HUDEP-2 (cell line): ENCODE results near the gene PMEPA1.
"Not testable (repeated sequence)": the region's sequence is repeated elsewhere in the genome, so short reads cannot be mapped to it uniquely, and the experiment has no call there.

Experiments
- DNase-seq, 76 experiments: peaks; one replicate each; lab custom pipeline; 2025; ENCODE audit not compliant: unreplicated experiment in 76 of 76; lab: John Stamatoyannopoulos, UW

The PMEPA1 gene

GRCh38 chr20:57628962-57629308 is 80.9 kb downstream of the PMEPA1 start:
- not testable (repeated sequence) for DNase-seq

DNA sequence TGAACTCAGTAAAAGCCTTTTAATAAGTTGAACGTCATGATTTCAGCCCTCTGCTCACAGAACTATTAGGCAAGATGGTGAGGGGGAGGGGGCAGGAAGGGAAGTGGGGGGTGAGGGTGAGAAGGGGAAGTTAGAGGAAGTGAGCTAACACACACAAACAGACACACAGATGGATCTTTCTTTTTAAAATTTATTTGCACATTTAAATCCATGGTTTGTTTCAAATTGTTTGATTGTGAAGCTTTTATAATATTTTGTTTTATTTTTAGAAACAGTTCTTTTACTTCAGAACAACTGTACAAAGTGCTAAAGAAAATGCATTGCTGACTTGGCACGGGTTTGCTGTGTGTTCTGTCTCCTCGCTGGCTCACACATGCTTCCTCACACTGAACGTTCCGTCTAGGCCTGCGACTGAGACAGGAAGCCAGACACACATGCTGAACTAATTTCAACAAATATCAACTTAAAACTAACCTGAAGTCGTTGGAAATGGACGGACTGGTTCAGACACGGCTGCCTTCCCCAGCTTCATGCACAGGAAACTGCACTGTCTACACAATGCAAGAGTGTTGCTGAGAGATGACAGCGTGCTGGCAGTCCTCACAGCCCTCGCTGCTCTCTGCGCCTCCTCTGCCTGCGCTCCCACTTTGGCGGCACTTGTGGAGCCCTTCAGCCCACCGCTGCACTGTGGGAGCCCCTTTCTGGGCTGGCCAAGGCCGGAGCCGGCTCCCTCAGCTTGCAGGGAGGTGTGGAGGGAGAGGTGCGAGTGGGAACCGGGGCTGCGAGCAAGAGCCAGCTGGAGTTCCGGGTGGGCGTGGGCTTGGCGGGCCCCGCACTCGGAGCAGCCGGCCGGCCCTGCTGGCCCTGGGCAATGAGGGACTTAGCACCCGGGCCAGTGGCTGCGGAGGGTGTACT is 81.5 kb downstream of the PMEPA1 start:
- DNase-seq, result no peak

- DNase-seq, result no peak
These were observed 82.5 kb downstream of the PMEPA1 start for GRCh38 chr20:57627339-57627738.

GRCh38 chr20:57625978-57626377 is 83.8 kb downstream of the PMEPA1 start:
- DNase-seq, result no peak

GRCh38 chr20:57625181-57625958 is 84.4 kb downstream of the PMEPA1 start:
- no peak for DNase-seq

DNA sequence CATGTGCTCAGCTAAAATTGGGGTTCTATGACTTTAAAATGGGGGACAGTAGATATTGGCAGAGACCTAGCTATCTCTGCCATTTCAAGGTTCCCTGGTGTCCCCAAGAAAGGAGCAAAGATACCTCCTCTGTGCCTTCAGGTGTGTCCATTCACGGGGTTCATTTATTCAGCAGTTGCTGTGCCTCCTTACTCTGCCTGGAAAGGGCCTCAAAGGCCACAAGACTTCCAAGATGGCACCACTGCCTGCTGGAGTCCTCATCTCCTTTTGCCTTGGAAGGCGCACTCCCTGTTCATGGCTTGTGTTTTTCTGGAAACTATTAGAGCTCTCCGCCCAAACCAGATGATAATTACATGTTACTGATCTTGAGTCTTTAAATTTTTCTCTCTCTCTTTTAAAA is 85.7 kb downstream of the PMEPA1 start:
- no peak for DNase-seq

- peak in 10 of 76 experiments; percentile 1 to 31 (median 13) for DNase-seq
These were observed 87.0 kb downstream of the PMEPA1 start for GRCh38 chr20:57622579-57623381.

DNA sequence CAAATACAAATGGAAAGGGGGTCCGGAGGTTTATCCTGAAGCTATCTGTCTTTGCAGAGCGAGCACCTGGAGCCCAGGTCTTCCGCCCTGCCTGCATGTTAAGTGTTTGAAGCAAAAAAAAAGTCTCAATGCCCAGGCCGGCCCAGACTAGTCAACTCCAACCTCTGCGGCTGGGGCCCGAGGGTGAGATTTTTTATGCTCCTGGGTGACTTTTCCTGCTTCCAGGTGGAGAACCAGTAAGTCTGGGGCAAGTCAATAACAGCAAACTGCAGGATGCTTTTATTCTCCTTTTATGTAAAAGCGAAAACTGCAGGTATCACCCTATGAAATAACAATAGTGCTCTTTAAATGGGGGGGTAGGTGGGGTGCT is 87.6 kb downstream of the PMEPA1 start:
- DNase-seq, result no peak

GRCh38 chr20:57621421-57622200 is 88.2 kb downstream of the PMEPA1 start:
- DNase-seq, result no peak

- DNase-seq, result no peak
These were observed 88.8 kb downstream of the PMEPA1 start for GRCh38 chr20:57620999-57621398.

DNA sequence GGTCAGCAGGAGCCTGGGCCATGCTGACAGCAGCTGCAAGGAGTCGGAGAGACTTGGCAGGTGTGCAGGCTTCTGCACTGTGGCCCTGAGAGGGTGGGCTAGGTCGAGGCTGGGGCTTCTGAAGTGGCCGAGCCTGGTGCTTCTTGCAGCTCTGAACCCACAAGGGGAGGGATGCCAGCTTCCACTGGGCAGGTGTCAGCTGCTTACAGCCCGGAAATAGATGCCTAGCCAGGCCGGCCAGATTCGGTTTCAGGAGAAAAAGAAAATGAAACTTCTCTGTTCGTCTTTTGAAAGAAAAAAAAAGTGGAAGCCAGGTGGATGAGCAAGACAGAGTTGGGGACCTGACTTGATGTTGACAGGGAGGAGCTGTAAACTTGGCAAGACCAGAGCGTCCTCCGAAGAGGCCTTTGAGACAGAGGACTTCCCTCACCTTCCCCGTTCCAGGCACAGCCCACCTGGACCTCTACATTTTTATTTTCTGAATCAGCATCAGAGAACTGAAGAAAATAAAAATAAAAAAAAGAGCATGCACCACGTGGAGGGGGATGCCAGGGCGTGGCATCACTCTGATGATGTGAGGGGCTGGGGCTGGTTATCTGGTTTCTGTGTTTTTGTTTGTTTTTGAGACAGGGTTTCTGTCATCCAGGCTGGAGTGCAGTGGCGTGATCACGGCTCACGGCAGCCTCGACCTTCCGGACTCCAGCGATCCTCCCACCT is 89.4 kb downstream of the PMEPA1 start, which contains the start of gene ZBP1:
Gene ZBP1, minus strand, starts transcription at position 153 of the 717 bp plus-strand sequence. Its CDS starts 131 bp downstream, at position 22.
- DNase-seq, result no peak

- DNase-seq, result no peak
These were observed 90.6 kb downstream of the PMEPA1 start for GRCh38 chr20:57619051-57619831.

GRCh38 chr20:57618764-57619050 is 91.1 kb downstream of the PMEPA1 start:
- DNase-seq, result no peak

DNA sequence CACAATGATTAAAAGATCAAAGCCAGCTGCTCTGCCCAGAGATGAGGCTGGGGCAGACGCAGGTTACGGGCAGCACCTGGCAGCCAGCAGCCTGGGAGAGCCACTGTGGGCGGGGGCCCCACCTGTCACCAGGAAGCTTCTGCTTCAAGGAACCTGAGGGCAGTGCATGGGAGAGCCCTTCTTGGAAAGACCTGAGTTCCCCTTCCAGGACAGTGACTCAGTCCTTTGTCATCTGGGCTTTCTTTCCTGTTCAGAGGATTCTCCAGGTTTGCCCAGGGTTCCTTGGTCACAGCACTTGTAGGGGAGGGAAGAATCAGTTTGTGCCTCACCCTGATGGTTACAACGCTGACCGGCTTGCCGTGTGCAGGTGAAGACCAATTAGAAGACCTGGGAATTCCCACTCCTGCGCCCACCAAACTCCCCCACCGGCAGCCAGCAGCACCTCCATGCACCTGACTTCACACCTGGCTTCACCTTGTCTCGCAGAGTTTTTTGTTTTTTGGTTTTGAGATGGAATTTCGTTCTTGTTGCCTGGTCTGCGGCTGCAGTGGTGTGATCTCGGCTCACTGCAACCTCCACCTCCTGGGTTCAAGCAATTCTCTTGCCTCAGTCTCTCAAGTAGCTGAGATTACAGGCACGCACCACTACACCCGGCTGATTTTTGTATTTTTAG is 91.6 kb downstream of the PMEPA1 start:
- no peak for DNase-seq

- DNase-seq, result no peak
These were observed 92.6 kb downstream of the PMEPA1 start for GRCh38 chr20:57617079-57617795.

DNA sequence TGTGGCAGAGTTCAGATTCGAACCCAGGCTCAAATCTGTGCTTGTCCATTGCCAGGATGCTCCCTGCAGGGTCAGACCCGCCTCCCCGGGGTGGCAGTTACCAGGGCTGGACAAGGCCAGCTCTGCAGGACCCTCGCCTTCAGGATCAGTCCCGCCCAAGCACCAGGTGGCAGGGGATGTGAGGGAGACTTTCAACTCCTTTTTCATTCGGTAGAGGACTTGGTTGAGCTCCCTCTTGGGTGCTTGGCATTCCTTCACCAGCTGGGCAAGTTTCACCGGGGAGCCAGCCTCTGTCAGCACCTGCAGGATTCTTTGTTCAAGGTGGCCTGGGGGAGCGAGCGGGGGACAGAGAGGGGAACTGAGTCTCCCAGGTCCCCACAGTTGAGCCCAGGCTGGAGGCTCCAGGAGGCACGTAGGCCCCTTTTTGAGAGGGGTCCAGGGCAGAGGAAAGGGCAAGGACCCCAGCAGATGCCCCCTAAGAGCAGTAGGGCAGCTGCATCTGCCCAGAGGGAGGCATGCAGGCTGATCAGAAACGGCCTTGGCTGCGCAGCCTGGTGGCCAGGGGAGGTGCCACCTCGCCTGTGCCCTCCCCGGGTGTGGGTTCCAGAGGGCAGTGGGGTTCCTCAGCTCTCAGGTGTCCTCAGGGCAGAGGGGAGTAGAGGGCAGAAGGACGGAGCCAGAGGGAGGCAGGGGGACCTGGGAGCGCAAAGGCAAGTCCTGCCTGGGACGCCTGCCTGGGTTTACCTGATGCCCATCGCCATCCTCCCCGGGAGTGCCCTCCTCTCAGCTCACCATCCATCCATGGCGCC is 93.5 kb downstream of the PMEPA1 start:
- no peak for DNase-seq

- no peak for DNase-seq
These were observed 94.4 kb downstream of the PMEPA1 start for GRCh38 chr20:57615445-57615811.
